A673 (cell line): ENCODE data around the gene PRKCA. TPM values are rescaled to one million over a fixed set of nuclear protein-coding genes. Genes with fewer than 3 reads are reported as not detected.

Source experiments
- BruUV-seq: library from RNA; stranded (reverse); fragments of 400-500 nt; replicated peaks from 2 replicates; lab custom pipeline; 2021; lab: Mats Ljungman, UMichigan
- CTCF ChIA-PET: fragments of 300-600 bp; sonication (Branson Sonifier 250); formaldehyde crosslinking; loops from one replicate; lab custom pipeline; 2022; ENCODE audit warnings: antibody characterized with exemption; lab: Charles Lee
- POLR2A ChIA-PET: fragments of 300-600 bp; sonication (Branson Sonifier 250); formaldehyde crosslinking; loops from one replicate; lab custom pipeline; 2022; ENCODE audit warnings: antibody characterized with exemption; ENCODE audit not compliant: low non-redundant PET; lab: Charles Lee
- DNase-seq: peaks from one replicate; pipeline ENCODE4 v3.0.0-alpha.2; 2015; ENCODE audit warnings: low spot score
- H3K27ac ChIP-seq: fragments of 200-600 bp; sonication (generic); 2 replicates; pipeline ENCODE4 v1.5.1; 2016; ENCODE audit warnings: mixed run types, low read depth, mild to moderate bottlenecking, mixed read lengths, antibody characterized with exemption, low read length; ENCODE audit not compliant: poor library complexity, severe bottlenecking
- H3K27me3 ChIP-seq: fragments of 200-600 bp; sonication (generic); replicated peaks from 2 replicates; pipeline ENCODE4 v1.6.1; 2017; ENCODE audit warnings: mixed run types, low read depth, mild to moderate bottlenecking, mixed read lengths, antibody characterized with exemption, low read length; ENCODE audit not compliant: insufficient read depth, poor library complexity
- H3K36me3 ChIP-seq: fragments of 200-600 bp; sonication (generic); 2 replicates; pipeline ENCODE4 v1.6.1; 2016; ENCODE audit warnings: mixed run types, mild to moderate bottlenecking, mixed read lengths, antibody characterized with exemption, low read length; ENCODE audit not compliant: insufficient read depth, poor library complexity, severe bottlenecking
- H3K4me1 ChIP-seq: fragments of 200-600 bp; sonication (generic); 2 replicates; pipeline ENCODE4 v1.6.1; 2017; ENCODE audit warnings: mixed run types, mild to moderate bottlenecking, mixed read lengths, antibody characterized with exemption, low read length; ENCODE audit not compliant: insufficient read depth, poor library complexity, severe bottlenecking
- H3K4me3 ChIP-seq: fragments of 200-600 bp; sonication (generic); 2 replicates; pipeline ENCODE4 v1.5.1; 2016; ENCODE audit warnings: low read depth, mixed run types, mild to moderate bottlenecking, mixed read lengths, low read length; ENCODE audit not compliant: poor library complexity, severe bottlenecking
- H3K9me3 ChIP-seq: fragments of 200-600 bp; sonication (generic); 2 replicates; pipeline ENCODE4 v1.6.1; 2016; ENCODE audit warnings: mixed run types, low read depth, mild to moderate bottlenecking, mixed read lengths, antibody characterized with exemption, low read length; ENCODE audit not compliant: poor library complexity, severe bottlenecking
- EZH2 ChIP-seq: fragments of 200-600 bp; sonication (generic); IDR thresholded peaks from 2 replicates; pipeline ENCODE4 v1.6.1; 2017; ENCODE audit warnings: borderline replicate concordance, low read depth, mild to moderate bottlenecking, mixed read lengths, antibody characterized with exemption, low read length; ENCODE audit not compliant: poor library complexity, severe bottlenecking
- intact Hi-C: fragments of 100-400 bp; cut with micrococcal nuclease; formaldehyde crosslinking; loops from one replicate; pipeline ENCODE4 v1.10.0; 2022; ENCODE audit not compliant: unreplicated experiment
- total RNA-seq: library from RNA; stranded (reverse); gene quantifications from 2 replicates; pipeline ENCODE4 v1.2.3, GENCODE V29; 2021
- TF ChIP-seq, protein P1 (sequence below): fragments of 300-800, 200-600 bp; sonication (generic); conservative IDR thresholded peaks from 2 replicates; pipeline ENCODE4 v1.5.1; 2017; ENCODE audit warnings: low read depth, mild to moderate bottlenecking, antibody characterized with exemption, low read length, moderate library complexity, mixed read lengths

The PRKCA gene
- total RNA-seq, 1 experiment from 2014 or later = 16.3 TPM

DNA sequence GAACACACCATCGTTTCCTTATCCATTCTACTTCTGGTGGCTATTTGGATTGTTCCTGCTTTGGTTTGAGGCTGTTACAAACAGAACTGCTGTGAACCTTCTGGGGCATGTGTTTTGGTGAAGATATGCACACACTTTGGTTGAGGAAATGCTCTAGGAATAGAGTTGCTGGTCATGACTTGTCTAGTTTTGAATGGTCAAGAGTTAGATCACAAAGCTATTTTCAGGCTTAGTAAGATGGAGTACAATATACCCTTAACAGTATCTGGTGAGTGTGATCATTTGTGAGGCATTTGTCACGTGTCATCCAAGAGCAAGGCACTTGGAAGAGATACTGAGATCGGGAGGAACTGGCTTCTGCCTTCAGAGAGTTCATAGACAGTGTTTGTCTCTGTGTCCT is 485.5 kb downstream of the PRKCA start:
- intact Hi-C loops = no loop called here
- CTCF ChIA-PET = no interaction called here

DNA sequence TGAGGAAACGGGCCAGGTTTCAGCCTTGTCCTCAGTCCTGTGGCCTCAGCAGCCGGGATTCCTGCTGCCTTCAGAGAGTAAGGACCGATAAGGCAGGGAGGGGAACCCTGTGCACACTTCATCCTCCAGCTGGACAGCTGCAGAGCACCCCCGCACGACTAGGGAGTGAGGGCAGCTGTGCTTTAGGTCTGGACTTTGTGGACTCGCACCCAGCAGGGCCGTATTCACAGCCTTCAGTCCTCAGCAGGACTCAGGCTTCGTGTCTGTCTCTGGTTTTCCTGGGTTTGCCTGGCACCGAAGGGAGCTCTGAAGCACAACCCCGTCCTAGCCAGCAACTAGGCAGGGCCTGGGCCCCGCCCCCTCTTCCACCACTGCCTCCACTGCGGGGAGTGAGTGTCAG is 486.7 kb downstream of the PRKCA start:
- ChIA-PET POLR2A (no interaction called here), CTCF (no interaction called here)
- Histone ChIP-seq H3K4me3 (no peak overlapping the region), H3K9me3 (no peaks in the 10 kb centered on the region), H3K27ac (no peak overlapping the region), H3K4me1 (peaks cover 4% of the 10 kb centered on the region), H3K36me3 (no peaks in the 10 kb centered on the region), H3K27me3 (no peaks in the 10 kb centered on the region)
- intact Hi-C loops = no loop called here
- TF ChIP-seq, protein P1, sequence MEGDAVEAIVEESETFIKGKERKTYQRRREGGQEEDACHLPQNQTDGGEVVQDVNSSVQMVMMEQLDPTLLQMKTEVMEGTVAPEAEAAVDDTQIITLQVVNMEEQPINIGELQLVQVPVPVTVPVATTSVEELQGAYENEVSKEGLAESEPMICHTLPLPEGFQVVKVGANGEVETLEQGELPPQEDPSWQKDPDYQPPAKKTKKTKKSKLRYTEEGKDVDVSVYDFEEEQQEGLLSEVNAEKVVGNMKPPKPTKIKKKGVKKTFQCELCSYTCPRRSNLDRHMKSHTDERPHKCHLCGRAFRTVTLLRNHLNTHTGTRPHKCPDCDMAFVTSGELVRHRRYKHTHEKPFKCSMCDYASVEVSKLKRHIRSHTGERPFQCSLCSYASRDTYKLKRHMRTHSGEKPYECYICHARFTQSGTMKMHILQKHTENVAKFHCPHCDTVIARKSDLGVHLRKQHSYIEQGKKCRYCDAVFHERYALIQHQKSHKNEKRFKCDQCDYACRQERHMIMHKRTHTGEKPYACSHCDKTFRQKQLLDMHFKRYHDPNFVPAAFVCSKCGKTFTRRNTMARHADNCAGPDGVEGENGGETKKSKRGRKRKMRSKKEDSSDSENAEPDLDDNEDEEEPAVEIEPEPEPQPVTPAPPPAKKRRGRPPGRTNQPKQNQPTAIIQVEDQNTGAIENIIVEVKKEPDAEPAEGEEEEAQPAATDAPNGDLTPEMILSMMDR = no peak
- no peak for TF ChIP-seq EZH2
- no TSS peak for BruUV-seq
- no peak for DNase-seq

More for the DNA sequence above, 485.5 kb downstream of the PRKCA start:
- no peak for TF ChIP-seq EZH2
- TF ChIP-seq, protein P1 = no peak
- POLR2A ChIA-PET = no interaction called here
- no peak overlapping the region for H3K27ac ChIP-seq
- no peak overlapping the region for H3K4me3 ChIP-seq
- no peak for DNase-seq
- no peaks in the 10 kb centered on the region for H3K9me3 ChIP-seq
- H3K4me1 ChIP-seq = peaks cover 4% of the 10 kb centered on the region
- no peaks in the 10 kb centered on the region for H3K27me3 ChIP-seq
- BruUV-seq = no TSS peak
- H3K36me3 ChIP-seq = no peaks in the 10 kb centered on the region

DNA sequence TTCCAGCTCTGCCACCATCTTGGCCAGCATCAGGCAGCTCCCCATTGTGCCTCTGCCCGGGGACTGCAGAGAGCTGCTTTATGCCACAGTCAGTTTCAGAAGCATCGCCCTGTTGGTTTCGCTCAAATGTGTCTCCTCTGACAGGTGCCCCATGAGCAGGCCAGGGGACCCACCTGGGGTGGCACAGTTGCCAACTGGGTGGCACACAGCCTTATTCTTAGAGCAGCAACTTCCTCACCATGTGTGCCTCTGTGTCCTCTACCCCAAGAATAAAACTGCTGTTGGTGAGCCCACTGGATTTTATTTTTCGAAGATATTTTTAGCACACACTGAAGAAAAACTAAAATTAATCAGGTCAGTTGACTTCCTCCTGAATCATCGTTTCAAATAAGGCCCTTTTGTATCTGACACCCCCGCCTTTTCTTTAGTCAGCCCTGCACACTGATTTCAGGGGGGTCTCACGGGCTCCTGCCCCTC is 487.6 kb downstream of the PRKCA start:
- TF ChIP-seq, protein P1 = no peak
- TF ChIP-seq EZH2 = no peak
- no peak overlapping the region for H3K27ac ChIP-seq
- DNase-seq = no peak
- no peaks in the 10 kb centered on the region for H3K9me3 ChIP-seq
- H3K4me1 ChIP-seq = peaks cover 4% of the 10 kb centered on the region
- H3K4me3 ChIP-seq = no peak overlapping the region
- no peaks in the 10 kb centered on the region for H3K36me3 ChIP-seq
- intact Hi-C loops = no loop called here
- no peaks in the 10 kb centered on the region for H3K27me3 ChIP-seq
- POLR2A ChIA-PET = no interaction called here
- CTCF ChIA-PET = no interaction called here
- BruUV-seq = no TSS peak
